GM18502 (cell line): Measurements from ENCODE around the gene CIZ1.

Experiments
- ATAC-seq: cut with Tn5 transposase; IDR thresholded peaks from one replicate; pipeline ENCODE4 v1.9.1; 2021; ENCODE audit warnings: mild to moderate bottlenecking; ENCODE audit not compliant: unreplicated experiment, poor library complexity

The CIZ1 gene

GRCh38 chr9:128214571-128215490 is 23.5 kb upstream of the CIZ1 start:
- no peak for ATAC-seq

- ATAC-seq = no peak
Observed at GRCh38 chr9:128213746-128214497, 22.6 kb upstream of the CIZ1 start.

DNA sequence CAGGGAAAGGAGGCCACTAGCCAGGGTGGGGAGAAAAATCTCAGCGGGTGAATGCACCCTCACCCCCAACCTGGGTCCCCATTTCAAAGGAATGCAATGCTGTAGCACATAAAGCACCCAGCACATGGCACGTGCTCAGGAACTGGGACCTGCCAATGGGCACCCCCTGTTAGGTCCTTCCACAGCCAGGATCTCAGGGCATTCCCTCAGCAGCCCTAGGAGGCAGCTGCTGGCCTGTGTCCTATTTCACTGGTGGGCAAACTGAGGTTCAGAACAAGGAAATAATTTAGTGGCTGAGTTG is 20.6 kb upstream of the CIZ1 start:
- ATAC-seq = no peak

GRCh38 chr9:128211186-128211980 is 20.0 kb upstream of the CIZ1 start:
- no peak for ATAC-seq

GRCh38 chr9:128208946-128209669 is 17.7 kb upstream of the CIZ1 start:
- ATAC-seq = no peak

DNA sequence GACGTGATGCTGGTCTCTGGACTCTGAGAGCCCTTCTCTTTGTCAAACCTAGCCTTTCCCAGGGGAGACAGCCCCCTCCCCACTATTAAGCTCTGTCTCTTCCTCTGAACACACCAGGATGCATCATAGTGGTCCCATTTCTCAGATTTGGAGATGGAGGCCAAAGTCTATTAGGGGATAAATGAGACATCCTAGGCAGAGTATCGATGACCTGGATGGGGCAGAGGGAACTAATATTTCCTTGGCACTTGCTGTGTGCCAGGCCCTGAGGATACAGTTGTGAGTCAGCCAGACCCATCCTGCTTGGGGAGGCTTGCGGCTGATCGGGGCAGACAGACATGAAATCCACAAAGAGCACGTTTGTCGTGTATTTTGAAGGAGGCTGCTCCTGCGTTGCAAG is 17.0 kb upstream of the CIZ1 start:
- ATAC-seq = no peak

DNA sequence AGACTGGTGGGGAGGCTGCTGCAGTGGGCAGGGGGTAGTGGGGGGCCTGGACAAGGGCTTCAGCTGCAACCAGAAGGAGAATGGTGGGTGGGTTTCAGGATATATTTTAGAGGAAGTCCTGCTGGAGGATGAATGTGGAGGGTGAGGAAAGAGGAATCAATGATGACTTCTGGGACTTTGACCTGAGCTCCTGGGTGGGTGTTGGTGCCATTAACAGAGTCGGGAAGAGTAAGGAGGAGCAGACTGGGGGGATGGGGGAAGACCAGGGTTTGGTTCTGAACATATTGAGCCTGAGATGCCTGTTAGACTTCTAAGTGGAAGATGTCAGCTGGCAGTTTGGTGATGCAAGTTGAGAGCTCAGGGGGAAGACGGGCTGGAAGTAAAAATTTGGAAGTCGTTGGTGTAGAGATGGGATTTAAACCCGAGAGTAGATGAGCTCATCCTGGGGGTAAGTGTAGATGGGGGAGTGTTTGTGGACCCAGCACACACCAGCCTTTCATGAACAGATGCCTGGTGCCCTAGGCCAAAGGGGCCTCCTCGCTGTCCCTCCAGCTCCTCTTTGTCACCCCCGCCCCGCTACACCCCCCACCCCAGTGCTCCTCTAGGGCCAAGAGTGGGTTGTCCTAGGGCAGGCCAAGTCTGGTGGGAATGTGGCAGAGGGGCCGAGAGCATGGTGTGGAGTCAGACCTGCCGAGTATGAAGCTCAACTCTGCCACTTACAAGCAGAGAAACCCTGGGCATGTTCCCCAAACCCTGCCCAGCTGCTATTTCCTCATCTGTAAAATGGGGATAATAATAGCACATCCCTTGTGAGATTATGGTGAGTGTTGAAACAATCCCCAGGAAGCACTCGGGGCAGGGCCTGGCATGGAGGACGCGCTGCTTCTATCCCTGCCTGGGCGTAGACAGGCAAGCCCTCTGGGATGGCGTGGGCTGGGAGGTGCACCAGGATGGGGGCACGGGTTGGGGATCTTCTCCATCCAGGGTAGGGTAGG is 15.8 kb upstream of the CIZ1 start:
- ATAC-seq = no peak

DNA sequence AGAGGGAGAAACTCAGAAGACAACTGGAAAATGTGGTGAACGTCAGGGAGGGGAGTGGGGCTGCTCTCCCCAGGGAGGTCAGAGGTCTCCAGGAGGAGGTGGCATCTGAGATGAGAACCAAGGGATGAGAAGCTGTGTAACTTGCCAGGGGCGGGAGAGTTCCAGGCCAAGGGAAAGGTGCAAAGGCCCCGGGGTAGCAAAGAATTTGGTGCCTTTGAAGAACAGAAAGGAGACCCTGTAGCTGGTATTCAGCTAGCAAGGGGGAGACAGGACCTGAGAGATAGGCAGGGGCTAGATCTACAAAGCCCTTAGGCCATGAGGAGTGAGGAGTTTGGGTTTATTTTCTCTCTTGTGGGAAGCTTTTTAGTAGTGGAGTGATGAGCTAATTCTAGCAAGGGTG is 15.1 kb upstream of the CIZ1 start:
- ATAC-seq = no peak

- no peak for ATAC-seq
Observed at GRCh38 chr9:128205296-128205944, 14.0 kb upstream of the CIZ1 start.

GRCh38 chr9:128204858-128205257 is 13.5 kb upstream of the CIZ1 start:
- ATAC-seq = no peak

DNA sequence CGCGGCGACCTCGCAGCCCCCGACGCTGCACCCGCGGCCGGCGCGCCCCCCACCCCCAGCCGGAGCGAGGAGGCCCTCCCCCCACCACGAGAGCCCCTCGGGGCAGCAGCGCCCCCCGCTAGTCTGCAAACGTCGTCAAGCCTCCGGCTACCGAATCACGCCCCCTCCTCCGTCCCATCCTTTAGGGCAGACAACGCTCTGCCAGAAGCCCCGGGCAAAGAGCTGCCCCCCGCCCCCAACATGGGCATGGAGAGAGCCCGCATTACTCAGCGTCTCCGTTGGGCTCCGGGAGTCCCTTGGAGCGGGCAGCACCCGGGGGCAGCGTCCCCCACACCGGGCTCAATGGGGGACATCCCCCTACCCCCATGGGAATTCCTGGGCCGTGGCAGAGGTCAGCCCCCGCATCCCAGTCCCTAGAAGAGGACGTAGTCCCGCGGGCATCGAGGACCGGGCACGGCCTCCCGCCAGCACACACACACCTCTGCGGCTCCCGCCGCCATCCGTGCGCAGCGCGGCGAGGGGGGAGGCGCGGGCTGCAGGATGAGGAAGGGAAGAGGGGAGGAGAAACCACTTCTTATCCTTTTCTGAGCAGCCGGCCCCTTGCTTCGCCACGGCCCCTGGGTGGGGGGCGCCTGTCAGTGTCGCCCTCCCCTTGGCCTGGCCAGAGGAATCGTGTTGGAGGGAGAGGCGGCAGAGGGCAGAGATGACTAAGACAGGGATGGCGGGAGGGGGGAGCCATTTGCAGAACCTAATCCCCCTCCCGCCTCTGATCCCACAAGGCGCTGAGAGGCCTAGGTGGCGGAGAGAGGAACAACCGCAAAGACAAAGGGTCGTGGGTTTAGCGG is 12.6 kb upstream of the CIZ1 start:
- ATAC-seq = no peak

DNA sequence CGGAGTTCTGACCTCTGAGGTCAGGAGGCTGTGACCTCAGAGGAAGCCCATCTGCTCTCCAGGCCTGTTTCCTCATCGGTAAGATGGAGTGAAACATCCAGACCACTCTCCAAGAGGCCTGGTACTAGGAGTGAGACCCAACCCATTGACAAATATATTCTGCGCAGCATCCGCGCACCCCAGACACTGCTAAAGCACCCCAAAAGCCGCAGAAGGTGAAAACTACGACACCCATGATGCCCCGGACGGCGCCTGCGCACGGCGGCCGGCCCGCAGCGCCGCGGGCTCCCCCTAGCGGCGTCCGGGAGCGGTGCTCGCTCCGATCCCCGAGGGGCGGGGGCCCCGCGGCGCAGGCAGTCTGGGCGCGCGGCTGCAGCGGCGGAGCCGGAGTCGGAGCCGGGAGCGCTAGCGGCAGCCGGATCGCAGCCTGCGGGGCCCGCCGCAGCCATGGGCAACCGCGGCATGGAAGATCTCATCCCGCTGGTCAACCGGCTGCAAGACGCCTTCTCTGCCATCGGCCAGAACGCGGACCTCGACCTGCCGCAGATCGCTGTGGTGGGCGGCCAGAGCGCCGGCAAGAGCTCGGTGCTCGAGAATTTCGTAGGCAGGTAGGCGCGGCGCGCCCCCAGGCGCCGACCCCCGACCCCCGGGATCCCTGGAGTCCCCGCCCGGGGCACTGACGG is 11.8 kb upstream of the CIZ1 start, which contains the start of gene DNM1:
DNM1 (plus strand) TSS at position 356 of the 683 bp plus-strand sequence; CDS start at position 448, 92 bp downstream.
- ATAC-seq = peak; percentile 78

- ATAC-seq = no peak
Observed at GRCh38 chr9:128202648-128203023, 11.3 kb upstream of the CIZ1 start.

DNA sequence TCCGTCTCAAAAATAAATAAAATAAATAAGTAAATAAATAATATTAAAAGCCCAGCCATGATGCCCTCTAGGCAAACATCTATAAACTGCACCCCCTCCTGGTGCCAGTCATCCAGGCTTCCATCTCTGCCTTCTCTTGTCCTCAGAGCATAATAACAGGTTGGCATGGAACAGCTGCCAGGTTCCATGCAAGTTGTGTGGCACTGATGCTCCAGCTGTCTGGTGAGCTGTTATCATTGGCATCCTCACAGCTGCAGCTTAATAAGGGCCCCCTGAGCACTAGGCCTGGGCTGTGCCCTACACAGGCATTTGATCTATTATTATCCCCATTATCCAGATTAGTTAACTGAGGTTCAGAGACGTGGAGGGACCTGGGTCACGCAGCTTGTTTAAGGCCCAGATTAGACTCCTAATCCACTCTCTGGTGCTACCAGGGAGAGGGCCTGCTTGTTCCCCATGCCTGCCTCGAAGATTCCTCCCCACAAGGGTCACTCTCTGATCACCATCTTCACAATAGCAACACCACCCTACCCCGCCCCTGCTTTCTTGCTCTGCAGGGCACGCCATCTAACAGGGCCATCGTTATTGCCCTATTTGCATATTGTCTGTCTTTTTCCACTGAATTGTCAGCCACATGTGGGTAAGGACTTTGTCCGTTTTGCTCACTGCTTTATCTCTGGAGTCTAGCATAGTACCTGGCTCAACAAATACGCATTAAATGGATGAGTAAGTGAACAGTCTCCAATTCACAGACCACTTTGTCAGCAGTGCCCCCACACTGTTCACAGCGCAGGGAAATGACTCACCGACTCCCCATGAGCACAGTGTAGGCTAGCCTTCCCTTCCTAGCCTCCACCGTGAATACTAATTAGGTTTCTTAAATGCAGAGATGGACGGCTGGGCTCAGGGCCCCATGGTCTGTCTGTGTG is 10.3 kb upstream of the CIZ1 start:
- no peak for ATAC-seq

DNA sequence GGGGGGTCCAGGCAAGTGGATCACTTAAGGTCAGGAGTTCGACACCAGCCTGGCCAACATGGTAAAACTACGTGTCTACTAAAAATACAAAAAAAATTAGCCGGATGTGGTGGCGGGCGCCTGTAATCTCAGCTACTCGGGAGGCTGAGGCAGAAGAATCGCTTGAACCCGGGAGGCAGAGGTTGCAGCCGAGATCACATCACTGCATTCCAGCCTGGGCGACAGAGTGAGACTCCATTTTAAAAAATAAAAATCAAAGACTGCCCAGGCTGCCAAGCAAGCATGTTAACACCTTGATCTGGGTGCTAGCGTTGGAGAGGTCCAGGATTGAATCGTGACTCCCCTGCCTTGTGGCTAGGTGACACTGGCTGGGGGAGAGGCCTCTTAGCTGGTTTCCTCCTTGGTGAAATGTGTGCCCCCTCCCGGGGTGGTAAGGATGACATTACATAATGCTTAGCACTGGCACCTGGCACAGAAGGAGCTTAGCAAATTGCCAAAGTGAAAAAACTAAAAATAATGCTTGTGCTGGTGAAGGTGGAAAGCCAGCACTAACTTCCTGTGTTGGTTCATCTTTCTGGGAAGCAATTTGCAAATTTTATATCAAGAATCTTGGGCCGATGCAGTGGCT is 2.2 kb upstream of the CIZ1 start:
- ATAC-seq = no peak
